NT2/D1 (cell line): ENCODE measurements around the gene MALRD1.

Source experiments
- SUZ12 ChIP-seq: IDR thresholded peaks from 2 replicates; pipeline ENCODE4 v1.6.1; 2011; ENCODE audit not compliant: insufficient read length, insufficient read depth; ENCODE audit errors: extremely low read depth
- YY1 ChIP-seq: IDR thresholded peaks from 2 replicates; pipeline ENCODE4 v1.6.1; 2011; ENCODE audit not compliant: insufficient read length, insufficient read depth

GRCh38 chr10:19178675-19179074, 130.1 kb downstream of the MALRD1 start:
- no peak for TF ChIP-seq SUZ12
- no peak for TF ChIP-seq YY1
